Neural cell (in vitro differentiated cells): ENCODE data around the gene ZNF521. TPM values are rescaled to one million over a fixed set of nuclear protein-coding genes. Genes with fewer than 3 reads are reported as not detected.
A peak's percentile ranks its signal among the peaks of the same experiment; 100 is the strongest.

Experiments
- H2AFZ ChIP-seq: fragments of 200-600, 300-800 bp; sonication (generic), shearing (Covaris generic); 2 replicates; pipeline ENCODE4 v1.6.0; 2014; ENCODE audit warnings: low read depth, mild to moderate bottlenecking, antibody characterized with exemption, low read length, moderate library complexity
- H3F3A ChIP-seq: fragments of 200-600 bp; shearing (Covaris generic); 2 replicates; pipeline ENCODE4 v1.6.1; 2016; ENCODE audit warnings: mild to moderate bottlenecking, moderate library complexity, mixed read lengths, antibody characterized with exemption, low read length; ENCODE audit not compliant: insufficient read depth, poor library complexity, severe bottlenecking
- H3K27ac ChIP-seq: fragments of 200-600, 300-800 bp; sonication (generic), shearing (Covaris generic); 2 replicates; pipeline ENCODE4 v1.5.1; 2014; ENCODE audit warnings: mild to moderate bottlenecking, low read length, moderate library complexity
- H3K27me3 ChIP-seq: fragments of 300-800, 200-600 bp; sonication (generic), shearing (Covaris generic); 2 replicates; pipeline ENCODE4 v1.6.0; 2014; ENCODE audit warnings: mild to moderate bottlenecking, low read depth, low read length, moderate library complexity; ENCODE audit not compliant: insufficient read depth
- H3K36me3 ChIP-seq: fragments of 300-800, 200-600 bp; sonication (generic), shearing (Covaris generic); 2 replicates; pipeline ENCODE4 v1.5.1; 2014; ENCODE audit warnings: mild to moderate bottlenecking, antibody characterized with exemption, low read length, moderate library complexity; ENCODE audit not compliant: insufficient read depth
- H3K4me2 ChIP-seq: fragments of 300-800, 200-600 bp; sonication (generic), shearing (Covaris generic); 2 replicates; pipeline ENCODE4 v1.6.0; 2014; ENCODE audit warnings: mild to moderate bottlenecking, low read length
- H3K4me3 ChIP-seq: fragments of 300-800, 200-600 bp; sonication (generic), shearing (Covaris generic); 2 replicates; pipeline ENCODE4 v1.5.1; 2014; ENCODE audit warnings: mild to moderate bottlenecking, low read length, moderate library complexity
- H3K79me2 ChIP-seq: fragments of 200-600 bp; shearing (Covaris generic); replicated peaks from 2 replicates; pipeline ENCODE4 v1.6.0; 2014; ENCODE audit warnings: mild to moderate bottlenecking, low read length, moderate library complexity; ENCODE audit not compliant: insufficient read depth
- H3K9ac ChIP-seq: fragments of 300-800, 200-600 bp; sonication (generic), shearing (Covaris generic); 2 replicates; pipeline ENCODE4 v1.6.1; 2016; ENCODE audit warnings: mild to moderate bottlenecking, low read length, mixed read lengths
- H3K9me2 ChIP-seq: fragments of 200-600 bp; shearing (Covaris generic); 2 replicates; pipeline ENCODE4 v1.6.1; 2016; ENCODE audit warnings: mild to moderate bottlenecking, low read length, mixed read lengths; ENCODE audit not compliant: insufficient read depth
- H3K9me3 ChIP-seq: fragments of 200-600, 300-800 bp; sonication (generic), shearing (Covaris generic); 2 replicates; pipeline ENCODE4 v1.6.1; 2016; ENCODE audit warnings: mild to moderate bottlenecking, mixed run types, low read length, moderate library complexity, mixed read lengths
- H4K20me1 ChIP-seq: fragments of 200-600 bp; shearing (Covaris generic); 2 replicates; pipeline ENCODE4 v1.6.1; 2016; ENCODE audit warnings: mild to moderate bottlenecking, mixed run types; ENCODE audit not compliant: insufficient read depth
- CTCF ChIP-seq: fragments of 450-650 bp; IDR thresholded peaks from 2 replicates; pipeline ENCODE4 v1.5.1; 2014; ENCODE audit warnings: antibody characterized with exemption, mild to moderate bottlenecking, moderate library complexity; ENCODE audit not compliant: poor library complexity, severe bottlenecking
- EP300 ChIP-seq: fragments of 450-650 bp; conservative IDR thresholded peaks from 2 replicates; pipeline ENCODE4 v1.6.1; 2014; ENCODE audit warnings: antibody characterized with exemption, mild to moderate bottlenecking, moderate library complexity; ENCODE audit not compliant: poor library complexity, severe bottlenecking
- EZH2 ChIP-seq: fragments of 200-600, 300-800 bp; shearing (Covaris generic), sonication (generic); IDR thresholded peaks from 2 replicates; pipeline ENCODE4 v1.6.1; 2014; ENCODE audit warnings: antibody characterized with exemption, low read length, borderline replicate concordance, mild to moderate bottlenecking; ENCODE audit not compliant: insufficient read depth, poor library complexity, severe bottlenecking
- MXI1 ChIP-seq: fragments of 450-650 bp; conservative IDR thresholded peaks from 2 replicates; pipeline ENCODE4 v1.6.1; 2014; ENCODE audit warnings: antibody characterized with exemption, mild to moderate bottlenecking; ENCODE audit not compliant: poor library complexity, severe bottlenecking
- POLR2AphosphoS5 ChIP-seq: IDR thresholded peaks from 2 replicates; pipeline ENCODE4 v1.6.1; 2012
- RAD21 ChIP-seq: fragments of 450-650 bp; conservative IDR thresholded peaks from 2 replicates; pipeline ENCODE4 v1.6.1; 2014; ENCODE audit warnings: antibody characterized with exemption, mild to moderate bottlenecking, moderate library complexity
- SMC3 ChIP-seq: fragments of 450-650 bp; conservative IDR thresholded peaks from 2 replicates; pipeline ENCODE4 v1.6.1; 2014; ENCODE audit warnings: antibody characterized with exemption, mild to moderate bottlenecking, moderate library complexity; ENCODE audit not compliant: poor library complexity
- TAF1 ChIP-seq: IDR thresholded peaks from 2 replicates; pipeline ENCODE4 v1.6.1; 2012; ENCODE audit warnings: low read depth
- polyA plus RNA-seq: library from polyadenylated mRNA; depleted of rRNA; stranded (reverse); fragments of >200 nt; gene quantifications from 2 replicates; pipeline ENCODE4 v1.2.3, GENCODE V29; 2014
- TF ChIP-seq, protein P1 (sequence below): IDR thresholded peaks from 2 replicates; pipeline ENCODE4 v1.6.1; 2012; ENCODE audit warnings: borderline replicate concordance

The ZNF521 gene
- polyA plus RNA-seq, 1 donor from 2014 or later: 101 TPM

DNA sequence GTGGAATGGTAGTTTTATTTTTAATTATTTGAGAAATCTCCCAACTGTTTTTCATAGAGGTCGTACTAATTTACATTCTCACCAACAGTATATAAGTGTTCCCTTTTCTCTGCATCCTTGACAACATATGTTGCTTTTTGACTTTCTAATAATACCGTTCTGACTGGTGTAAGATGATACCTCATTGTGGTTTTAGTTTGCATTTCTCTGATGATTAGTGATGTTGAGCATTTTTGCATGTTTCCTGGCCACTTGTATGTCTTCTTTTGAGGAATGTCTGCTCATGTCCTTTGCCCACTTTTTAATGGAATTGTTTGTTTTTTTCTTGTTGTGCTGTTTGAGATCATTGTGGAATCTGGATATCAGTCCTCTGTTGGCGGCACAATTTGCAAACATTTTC, 242.5 kb downstream of the ZNF521 start:
- TF ChIP-seq RAD21 (no peak), SMC3 (no peak), CTCF (no peak), TAF1 (no peak), EP300 (no peak), MXI1 (no peak), EZH2 (no peak), POLR2AphosphoS5 (no peak)
- TF ChIP-seq, protein P1, sequence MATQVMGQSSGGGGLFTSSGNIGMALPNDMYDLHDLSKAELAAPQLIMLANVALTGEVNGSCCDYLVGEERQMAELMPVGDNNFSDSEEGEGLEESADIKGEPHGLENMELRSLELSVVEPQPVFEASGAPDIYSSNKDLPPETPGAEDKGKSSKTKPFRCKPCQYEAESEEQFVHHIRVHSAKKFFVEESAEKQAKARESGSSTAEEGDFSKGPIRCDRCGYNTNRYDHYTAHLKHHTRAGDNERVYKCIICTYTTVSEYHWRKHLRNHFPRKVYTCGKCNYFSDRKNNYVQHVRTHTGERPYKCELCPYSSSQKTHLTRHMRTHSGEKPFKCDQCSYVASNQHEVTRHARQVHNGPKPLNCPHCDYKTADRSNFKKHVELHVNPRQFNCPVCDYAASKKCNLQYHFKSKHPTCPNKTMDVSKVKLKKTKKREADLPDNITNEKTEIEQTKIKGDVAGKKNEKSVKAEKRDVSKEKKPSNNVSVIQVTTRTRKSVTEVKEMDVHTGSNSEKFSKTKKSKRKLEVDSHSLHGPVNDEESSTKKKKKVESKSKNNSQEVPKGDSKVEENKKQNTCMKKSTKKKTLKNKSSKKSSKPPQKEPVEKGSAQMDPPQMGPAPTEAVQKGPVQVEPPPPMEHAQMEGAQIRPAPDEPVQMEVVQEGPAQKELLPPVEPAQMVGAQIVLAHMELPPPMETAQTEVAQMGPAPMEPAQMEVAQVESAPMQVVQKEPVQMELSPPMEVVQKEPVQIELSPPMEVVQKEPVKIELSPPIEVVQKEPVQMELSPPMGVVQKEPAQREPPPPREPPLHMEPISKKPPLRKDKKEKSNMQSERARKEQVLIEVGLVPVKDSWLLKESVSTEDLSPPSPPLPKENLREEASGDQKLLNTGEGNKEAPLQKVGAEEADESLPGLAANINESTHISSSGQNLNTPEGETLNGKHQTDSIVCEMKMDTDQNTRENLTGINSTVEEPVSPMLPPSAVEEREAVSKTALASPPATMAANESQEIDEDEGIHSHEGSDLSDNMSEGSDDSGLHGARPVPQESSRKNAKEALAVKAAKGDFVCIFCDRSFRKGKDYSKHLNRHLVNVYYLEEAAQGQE: no peak
- Histone ChIP-seq H3K79me2 (peaks cover 15% of the 10 kb centered on the region), H3K27me3 (no peaks in the 10 kb centered on the region), H3K36me3 (no peaks in the 10 kb centered on the region), H3K4me2 (no peak overlapping the region), H4K20me1 (no peaks in the 10 kb centered on the region), H2AFZ (no peak overlapping the region), H3K4me3 (no peak overlapping the region), H3K27ac (no peak overlapping the region), H3K9me3 (no peaks in the 10 kb centered on the region), H3K9ac (no peak overlapping the region), H3K9me2 (no peaks in the 10 kb centered on the region), H3F3A (no peaks in the 10 kb centered on the region)

GRCh38 chr18:25103468-25104155, 248.4 kb downstream of the ZNF521 start:
- H3K27ac ChIP-seq: peak overlapping the region; percentile 61
- H3K4me3 ChIP-seq: peak overlapping the region; percentile 6
- H3K36me3 ChIP-seq: no peaks in the 10 kb centered on the region
- H3F3A ChIP-seq: no peaks in the 10 kb centered on the region
- no peak overlapping the region for H3K9ac ChIP-seq
- no peaks in the 10 kb centered on the region for H3K79me2 ChIP-seq
- H3K9me3 ChIP-seq: no peaks in the 10 kb centered on the region
- no peaks in the 10 kb centered on the region for H3K27me3 ChIP-seq
- no peaks in the 10 kb centered on the region for H3K9me2 ChIP-seq
- no peak overlapping the region for H3K4me2 ChIP-seq
- no peaks in the 10 kb centered on the region for H4K20me1 ChIP-seq
- TF ChIP-seq EP300 (peak; percentile 17), TAF1 (no peak)
- no peak overlapping the region for H2AFZ ChIP-seq
